Neural cell (in vitro differentiated cells): ENCODE measurements around the gene GLDC. TPM values are rescaled to one million over a fixed set of nuclear protein-coding genes. Genes with fewer than 3 reads are reported as not detected.
"Not testable (repeated sequence)": the region's sequence is repeated elsewhere in the genome, so short reads cannot be mapped to it uniquely, and the experiment has no call there.

Experiments used
- H2AFZ ChIP-seq: fragments of 200-600, 300-800 bp; sonication (generic), shearing (Covaris generic); 2 replicates; pipeline ENCODE4 v1.6.0; 2014; ENCODE audit warnings: low read depth, mild to moderate bottlenecking, antibody characterized with exemption, low read length, moderate library complexity
- H3F3A ChIP-seq: fragments of 200-600 bp; shearing (Covaris generic); 2 replicates; pipeline ENCODE4 v1.6.1; 2016; ENCODE audit warnings: mild to moderate bottlenecking, moderate library complexity, mixed read lengths, antibody characterized with exemption, low read length; ENCODE audit not compliant: insufficient read depth, poor library complexity, severe bottlenecking
- H3K27ac ChIP-seq: fragments of 200-600, 300-800 bp; sonication (generic), shearing (Covaris generic); 2 replicates; pipeline ENCODE4 v1.5.1; 2014; ENCODE audit warnings: mild to moderate bottlenecking, low read length, moderate library complexity
- H3K27me3 ChIP-seq: fragments of 300-800, 200-600 bp; sonication (generic), shearing (Covaris generic); 2 replicates; pipeline ENCODE4 v1.6.0; 2014; ENCODE audit warnings: mild to moderate bottlenecking, low read depth, low read length, moderate library complexity; ENCODE audit not compliant: insufficient read depth
- H3K36me3 ChIP-seq: fragments of 300-800, 200-600 bp; sonication (generic), shearing (Covaris generic); 2 replicates; pipeline ENCODE4 v1.5.1; 2014; ENCODE audit warnings: mild to moderate bottlenecking, antibody characterized with exemption, low read length, moderate library complexity; ENCODE audit not compliant: insufficient read depth
- H3K4me2 ChIP-seq: fragments of 300-800, 200-600 bp; sonication (generic), shearing (Covaris generic); 2 replicates; pipeline ENCODE4 v1.6.0; 2014; ENCODE audit warnings: mild to moderate bottlenecking, low read length
- H3K4me3 ChIP-seq: fragments of 300-800, 200-600 bp; sonication (generic), shearing (Covaris generic); 2 replicates; pipeline ENCODE4 v1.5.1; 2014; ENCODE audit warnings: mild to moderate bottlenecking, low read length, moderate library complexity
- H3K79me2 ChIP-seq: fragments of 200-600 bp; shearing (Covaris generic); replicated peaks from 2 replicates; pipeline ENCODE4 v1.6.0; 2014; ENCODE audit warnings: mild to moderate bottlenecking, low read length, moderate library complexity; ENCODE audit not compliant: insufficient read depth
- H3K9ac ChIP-seq: fragments of 300-800, 200-600 bp; sonication (generic), shearing (Covaris generic); 2 replicates; pipeline ENCODE4 v1.6.1; 2016; ENCODE audit warnings: mild to moderate bottlenecking, low read length, mixed read lengths
- H3K9me2 ChIP-seq: fragments of 200-600 bp; shearing (Covaris generic); 2 replicates; pipeline ENCODE4 v1.6.1; 2016; ENCODE audit warnings: mild to moderate bottlenecking, low read length, mixed read lengths; ENCODE audit not compliant: insufficient read depth
- H3K9me3 ChIP-seq: fragments of 200-600, 300-800 bp; sonication (generic), shearing (Covaris generic); 2 replicates; pipeline ENCODE4 v1.6.1; 2016; ENCODE audit warnings: mild to moderate bottlenecking, mixed run types, low read length, moderate library complexity, mixed read lengths
- H4K20me1 ChIP-seq: fragments of 200-600 bp; shearing (Covaris generic); 2 replicates; pipeline ENCODE4 v1.6.1; 2016; ENCODE audit warnings: mild to moderate bottlenecking, mixed run types; ENCODE audit not compliant: insufficient read depth
- EP300 ChIP-seq: fragments of 450-650 bp; conservative IDR thresholded peaks from 2 replicates; pipeline ENCODE4 v1.6.1; 2014; ENCODE audit warnings: antibody characterized with exemption, mild to moderate bottlenecking, moderate library complexity; ENCODE audit not compliant: poor library complexity, severe bottlenecking
- EZH2 ChIP-seq: fragments of 200-600, 300-800 bp; shearing (Covaris generic), sonication (generic); IDR thresholded peaks from 2 replicates; pipeline ENCODE4 v1.6.1; 2014; ENCODE audit warnings: antibody characterized with exemption, low read length, borderline replicate concordance, mild to moderate bottlenecking; ENCODE audit not compliant: insufficient read depth, poor library complexity, severe bottlenecking
- MXI1 ChIP-seq: fragments of 450-650 bp; conservative IDR thresholded peaks from 2 replicates; pipeline ENCODE4 v1.6.1; 2014; ENCODE audit warnings: antibody characterized with exemption, mild to moderate bottlenecking; ENCODE audit not compliant: poor library complexity, severe bottlenecking
- POLR2AphosphoS5 ChIP-seq: IDR thresholded peaks from 2 replicates; pipeline ENCODE4 v1.6.1; 2012
- RAD21 ChIP-seq: fragments of 450-650 bp; conservative IDR thresholded peaks from 2 replicates; pipeline ENCODE4 v1.6.1; 2014; ENCODE audit warnings: antibody characterized with exemption, mild to moderate bottlenecking, moderate library complexity
- SMC3 ChIP-seq: fragments of 450-650 bp; conservative IDR thresholded peaks from 2 replicates; pipeline ENCODE4 v1.6.1; 2014; ENCODE audit warnings: antibody characterized with exemption, mild to moderate bottlenecking, moderate library complexity; ENCODE audit not compliant: poor library complexity
- TAF1 ChIP-seq: IDR thresholded peaks from 2 replicates; pipeline ENCODE4 v1.6.1; 2012; ENCODE audit warnings: low read depth
- polyA plus RNA-seq: library from polyadenylated mRNA; depleted of rRNA; stranded (reverse); fragments of >200 nt; gene quantifications from 2 replicates; pipeline ENCODE4 v1.2.3, GENCODE V29; 2014
- TF ChIP-seq, protein P1 (sequence below): fragments of 450-650 bp; IDR thresholded peaks from 2 replicates; pipeline ENCODE4 v1.5.1; 2014; ENCODE audit warnings: antibody characterized with exemption, mild to moderate bottlenecking, moderate library complexity; ENCODE audit not compliant: poor library complexity, severe bottlenecking
- TF ChIP-seq, protein P2 (sequence below): IDR thresholded peaks from 2 replicates; pipeline ENCODE4 v1.6.1; 2012; ENCODE audit warnings: borderline replicate concordance

Gene GLDC
- polyA plus RNA-seq, 1 donor from 2014 or later, result 11.4 TPM

DNA sequence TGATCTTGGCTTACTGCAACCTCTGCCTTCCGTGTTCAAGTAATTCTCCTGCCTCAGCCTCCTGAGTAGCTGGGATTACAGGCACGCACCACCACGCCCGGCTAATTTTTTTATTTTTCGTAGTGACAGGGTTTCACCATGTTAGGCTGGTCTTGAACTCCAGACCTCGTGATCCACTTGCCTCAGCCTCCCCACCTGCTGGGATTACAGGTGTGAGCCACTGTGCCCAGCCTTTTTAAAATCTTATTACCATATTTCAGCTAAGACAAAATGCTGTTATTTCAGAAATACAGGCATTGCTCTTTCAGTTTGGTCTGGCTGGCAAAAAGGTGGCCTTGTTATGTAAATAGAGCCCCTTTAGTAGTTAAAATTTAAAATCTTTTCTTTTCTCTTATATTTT, 46.9 kb upstream of the GLDC start:
- Histone ChIP-seq H3K4me3 (no peak overlapping the region), H3K9me2 (no peaks in the 10 kb centered on the region), H3K27me3 (no peaks in the 10 kb centered on the region), H3K79me2 (no peaks in the 10 kb centered on the region), H2AFZ (no peak overlapping the region), H4K20me1 (no peaks in the 10 kb centered on the region), H3K36me3 (no peaks in the 10 kb centered on the region), H3K9me3 (no peaks in the 10 kb centered on the region), H3K27ac (no peak overlapping the region), H3F3A (no peaks in the 10 kb centered on the region), H3K4me2 (no peak overlapping the region), H3K9ac (no peak overlapping the region)
- TF ChIP-seq, protein P1, sequence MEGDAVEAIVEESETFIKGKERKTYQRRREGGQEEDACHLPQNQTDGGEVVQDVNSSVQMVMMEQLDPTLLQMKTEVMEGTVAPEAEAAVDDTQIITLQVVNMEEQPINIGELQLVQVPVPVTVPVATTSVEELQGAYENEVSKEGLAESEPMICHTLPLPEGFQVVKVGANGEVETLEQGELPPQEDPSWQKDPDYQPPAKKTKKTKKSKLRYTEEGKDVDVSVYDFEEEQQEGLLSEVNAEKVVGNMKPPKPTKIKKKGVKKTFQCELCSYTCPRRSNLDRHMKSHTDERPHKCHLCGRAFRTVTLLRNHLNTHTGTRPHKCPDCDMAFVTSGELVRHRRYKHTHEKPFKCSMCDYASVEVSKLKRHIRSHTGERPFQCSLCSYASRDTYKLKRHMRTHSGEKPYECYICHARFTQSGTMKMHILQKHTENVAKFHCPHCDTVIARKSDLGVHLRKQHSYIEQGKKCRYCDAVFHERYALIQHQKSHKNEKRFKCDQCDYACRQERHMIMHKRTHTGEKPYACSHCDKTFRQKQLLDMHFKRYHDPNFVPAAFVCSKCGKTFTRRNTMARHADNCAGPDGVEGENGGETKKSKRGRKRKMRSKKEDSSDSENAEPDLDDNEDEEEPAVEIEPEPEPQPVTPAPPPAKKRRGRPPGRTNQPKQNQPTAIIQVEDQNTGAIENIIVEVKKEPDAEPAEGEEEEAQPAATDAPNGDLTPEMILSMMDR, result no peak
- no peak for TF ChIP-seq EP300
- no peak for TF ChIP-seq EZH2

DNA sequence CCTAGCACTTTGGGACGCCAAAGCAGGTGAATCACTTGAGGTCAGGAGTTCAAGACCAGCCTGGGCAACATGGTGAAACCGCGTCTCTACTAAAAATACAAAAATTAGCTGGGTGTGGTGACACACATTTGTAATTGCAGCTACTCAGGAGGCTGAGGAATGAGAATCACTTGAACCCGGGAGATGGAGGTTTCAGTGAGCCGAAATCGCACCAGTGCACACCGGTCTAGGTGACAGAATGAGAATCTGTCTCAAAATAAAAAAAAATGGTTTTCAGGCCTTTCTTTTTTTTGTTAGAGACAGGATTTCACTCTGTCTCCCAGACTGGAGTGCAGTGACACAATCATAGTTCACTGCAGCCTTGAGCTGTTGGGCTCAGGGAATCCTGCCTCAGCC, 45.1 kb upstream of the GLDC start:
- H3K27me3 ChIP-seq, H3K27ac ChIP-seq, H3K79me2 ChIP-seq, H3K9me2 ChIP-seq, H4K20me1 ChIP-seq, H3K36me3 ChIP-seq, H2AFZ ChIP-seq, H3K4me3 ChIP-seq, H3F3A ChIP-seq, H3K9ac ChIP-seq, H3K9me3 ChIP-seq, H3K4me2 ChIP-seq: not testable (repeated sequence)

DNA sequence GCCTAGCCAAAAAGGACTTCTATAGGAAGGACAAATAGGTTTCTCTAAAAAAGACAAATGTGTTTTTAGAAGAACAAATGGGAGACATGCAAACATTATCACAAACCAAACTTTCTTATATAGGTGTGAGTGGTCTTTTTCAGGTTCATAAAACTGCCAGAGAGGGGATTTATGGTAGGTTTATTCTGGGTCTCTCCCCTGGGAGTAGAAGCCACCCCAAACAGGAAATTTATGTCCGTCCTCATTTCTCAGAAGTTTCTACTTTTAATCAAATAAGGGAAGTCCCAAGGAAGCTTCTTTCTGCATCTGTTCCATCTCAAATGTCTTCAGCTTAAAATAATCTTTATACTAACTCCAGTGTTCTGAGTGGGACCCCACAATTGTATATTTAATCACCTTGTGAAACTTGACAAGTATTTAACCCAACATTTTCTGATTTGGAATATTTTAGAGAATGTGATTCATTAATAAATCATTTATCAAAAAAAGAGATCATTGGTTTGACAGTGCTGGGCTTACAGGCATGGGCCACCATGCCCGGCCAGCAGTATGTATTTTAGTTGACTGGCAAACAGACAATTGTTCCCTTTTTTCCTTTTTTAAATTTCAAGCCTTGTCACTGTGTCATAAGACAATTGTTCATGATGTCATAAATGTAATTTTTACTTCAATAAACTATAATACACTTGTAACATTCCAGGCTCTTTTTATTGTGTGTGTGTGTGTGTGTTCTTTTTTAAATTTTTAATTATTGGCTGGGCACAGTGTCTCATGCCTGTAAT, 44.6 kb upstream of the GLDC start:
- H3F3A ChIP-seq, result no peaks in the 10 kb centered on the region
- no peak overlapping the region for H3K4me2 ChIP-seq
- no peaks in the 10 kb centered on the region for H3K9me2 ChIP-seq
- no peak overlapping the region for H3K27ac ChIP-seq
- H3K27me3 ChIP-seq, result no peaks in the 10 kb centered on the region
- no peaks in the 10 kb centered on the region for H3K79me2 ChIP-seq
- no peak overlapping the region for H3K4me3 ChIP-seq
- no peak overlapping the region for H3K9ac ChIP-seq
- no peak for TF ChIP-seq EZH2
- TF ChIP-seq, protein P2, sequence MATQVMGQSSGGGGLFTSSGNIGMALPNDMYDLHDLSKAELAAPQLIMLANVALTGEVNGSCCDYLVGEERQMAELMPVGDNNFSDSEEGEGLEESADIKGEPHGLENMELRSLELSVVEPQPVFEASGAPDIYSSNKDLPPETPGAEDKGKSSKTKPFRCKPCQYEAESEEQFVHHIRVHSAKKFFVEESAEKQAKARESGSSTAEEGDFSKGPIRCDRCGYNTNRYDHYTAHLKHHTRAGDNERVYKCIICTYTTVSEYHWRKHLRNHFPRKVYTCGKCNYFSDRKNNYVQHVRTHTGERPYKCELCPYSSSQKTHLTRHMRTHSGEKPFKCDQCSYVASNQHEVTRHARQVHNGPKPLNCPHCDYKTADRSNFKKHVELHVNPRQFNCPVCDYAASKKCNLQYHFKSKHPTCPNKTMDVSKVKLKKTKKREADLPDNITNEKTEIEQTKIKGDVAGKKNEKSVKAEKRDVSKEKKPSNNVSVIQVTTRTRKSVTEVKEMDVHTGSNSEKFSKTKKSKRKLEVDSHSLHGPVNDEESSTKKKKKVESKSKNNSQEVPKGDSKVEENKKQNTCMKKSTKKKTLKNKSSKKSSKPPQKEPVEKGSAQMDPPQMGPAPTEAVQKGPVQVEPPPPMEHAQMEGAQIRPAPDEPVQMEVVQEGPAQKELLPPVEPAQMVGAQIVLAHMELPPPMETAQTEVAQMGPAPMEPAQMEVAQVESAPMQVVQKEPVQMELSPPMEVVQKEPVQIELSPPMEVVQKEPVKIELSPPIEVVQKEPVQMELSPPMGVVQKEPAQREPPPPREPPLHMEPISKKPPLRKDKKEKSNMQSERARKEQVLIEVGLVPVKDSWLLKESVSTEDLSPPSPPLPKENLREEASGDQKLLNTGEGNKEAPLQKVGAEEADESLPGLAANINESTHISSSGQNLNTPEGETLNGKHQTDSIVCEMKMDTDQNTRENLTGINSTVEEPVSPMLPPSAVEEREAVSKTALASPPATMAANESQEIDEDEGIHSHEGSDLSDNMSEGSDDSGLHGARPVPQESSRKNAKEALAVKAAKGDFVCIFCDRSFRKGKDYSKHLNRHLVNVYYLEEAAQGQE, result no peak
- no peak for TF ChIP-seq EP300
- no peak for TF ChIP-seq MXI1
- TF ChIP-seq, protein P1, result no peak
- TF ChIP-seq TAF1, result no peak
- TF ChIP-seq RAD21, result no peak
- no peak for TF ChIP-seq POLR2AphosphoS5
- no peak for TF ChIP-seq SMC3
- no peaks in the 10 kb centered on the region for H4K20me1 ChIP-seq
- no peaks in the 10 kb centered on the region for H3K36me3 ChIP-seq
- H3K9me3 ChIP-seq, result no peaks in the 10 kb centered on the region
- no peak overlapping the region for H2AFZ ChIP-seq
